NB4 (cell line): ENCODE data around the gene P2RX6.

ENCODE experiments used
- DNase-seq: peaks from one replicate; pipeline ENCODE4 v3.0.0; 2010; ENCODE audit warnings: low read depth
- H3K4me3 ChIP-seq: one replicate; pipeline ENCODE4 v1.5.1; 2011; ENCODE audit warnings: mild to moderate bottlenecking, low read depth, low read length, moderate library complexity
- MYC ChIP-seq: IDR thresholded peaks from 2 replicates; pipeline ENCODE4 v1.6.1; 2011; ENCODE audit warnings: low read depth, low read length
- POLR2A ChIP-seq: IDR thresholded peaks from 2 replicates; pipeline ENCODE4 v1.6.1; 2011; ENCODE audit warnings: mild to moderate bottlenecking; ENCODE audit not compliant: insufficient read length; ENCODE audit errors: extremely low read depth
- TF ChIP-seq, protein P1 (sequence below): IDR thresholded peaks from one replicate; pipeline ENCODE4 v1.5.1; 2012; ENCODE audit warnings: low read depth, low read length
- TF ChIP-seq, protein P2 (sequence below): IDR thresholded peaks from 2 replicates; pipeline ENCODE4 v1.6.1; 2011; ENCODE audit warnings: low read depth, low read length

The P2RX6 gene

DNA sequence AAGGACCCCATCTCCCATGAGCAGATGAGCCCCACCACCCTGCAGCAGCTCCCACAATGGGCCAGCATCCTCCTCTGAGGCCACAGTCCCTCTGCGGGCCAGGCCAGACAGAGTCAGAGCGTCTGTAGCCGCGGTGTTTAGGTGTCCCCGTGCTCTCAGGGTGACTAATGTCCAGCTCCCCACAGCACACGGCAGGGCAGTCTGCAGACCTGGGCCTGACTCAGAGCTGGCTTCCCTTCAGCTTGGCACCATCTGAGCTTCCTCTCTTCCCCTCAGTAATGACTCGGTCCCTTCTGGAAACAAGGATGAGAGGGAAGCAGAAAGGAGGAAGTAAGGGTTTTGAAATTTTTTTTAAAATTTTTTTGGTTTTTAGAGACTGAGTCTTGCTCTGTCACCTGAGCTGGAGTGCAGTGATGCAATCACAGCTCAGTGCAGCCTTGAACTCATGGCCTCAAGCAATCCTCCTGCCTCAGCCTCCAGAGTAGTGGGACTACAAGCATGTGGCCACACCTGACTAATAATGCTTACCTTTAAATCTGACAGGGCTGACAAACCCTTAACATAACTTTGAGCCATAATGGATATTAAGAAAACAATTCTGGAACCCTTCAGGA, 59.2 kb downstream of the P2RX6 start:
- H3K4me3 ChIP-seq: no peak overlapping the region
- peak; percentile 71 for DNase-seq
- TF ChIP-seq, protein P1, sequence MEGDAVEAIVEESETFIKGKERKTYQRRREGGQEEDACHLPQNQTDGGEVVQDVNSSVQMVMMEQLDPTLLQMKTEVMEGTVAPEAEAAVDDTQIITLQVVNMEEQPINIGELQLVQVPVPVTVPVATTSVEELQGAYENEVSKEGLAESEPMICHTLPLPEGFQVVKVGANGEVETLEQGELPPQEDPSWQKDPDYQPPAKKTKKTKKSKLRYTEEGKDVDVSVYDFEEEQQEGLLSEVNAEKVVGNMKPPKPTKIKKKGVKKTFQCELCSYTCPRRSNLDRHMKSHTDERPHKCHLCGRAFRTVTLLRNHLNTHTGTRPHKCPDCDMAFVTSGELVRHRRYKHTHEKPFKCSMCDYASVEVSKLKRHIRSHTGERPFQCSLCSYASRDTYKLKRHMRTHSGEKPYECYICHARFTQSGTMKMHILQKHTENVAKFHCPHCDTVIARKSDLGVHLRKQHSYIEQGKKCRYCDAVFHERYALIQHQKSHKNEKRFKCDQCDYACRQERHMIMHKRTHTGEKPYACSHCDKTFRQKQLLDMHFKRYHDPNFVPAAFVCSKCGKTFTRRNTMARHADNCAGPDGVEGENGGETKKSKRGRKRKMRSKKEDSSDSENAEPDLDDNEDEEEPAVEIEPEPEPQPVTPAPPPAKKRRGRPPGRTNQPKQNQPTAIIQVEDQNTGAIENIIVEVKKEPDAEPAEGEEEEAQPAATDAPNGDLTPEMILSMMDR: no peak
- TF ChIP-seq POLR2A (no peak), MYC (no peak)
- TF ChIP-seq, protein P2, sequence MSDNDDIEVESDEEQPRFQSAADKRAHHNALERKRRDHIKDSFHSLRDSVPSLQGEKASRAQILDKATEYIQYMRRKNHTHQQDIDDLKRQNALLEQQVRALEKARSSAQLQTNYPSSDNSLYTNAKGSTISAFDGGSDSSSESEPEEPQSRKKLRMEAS: no peak

DNA sequence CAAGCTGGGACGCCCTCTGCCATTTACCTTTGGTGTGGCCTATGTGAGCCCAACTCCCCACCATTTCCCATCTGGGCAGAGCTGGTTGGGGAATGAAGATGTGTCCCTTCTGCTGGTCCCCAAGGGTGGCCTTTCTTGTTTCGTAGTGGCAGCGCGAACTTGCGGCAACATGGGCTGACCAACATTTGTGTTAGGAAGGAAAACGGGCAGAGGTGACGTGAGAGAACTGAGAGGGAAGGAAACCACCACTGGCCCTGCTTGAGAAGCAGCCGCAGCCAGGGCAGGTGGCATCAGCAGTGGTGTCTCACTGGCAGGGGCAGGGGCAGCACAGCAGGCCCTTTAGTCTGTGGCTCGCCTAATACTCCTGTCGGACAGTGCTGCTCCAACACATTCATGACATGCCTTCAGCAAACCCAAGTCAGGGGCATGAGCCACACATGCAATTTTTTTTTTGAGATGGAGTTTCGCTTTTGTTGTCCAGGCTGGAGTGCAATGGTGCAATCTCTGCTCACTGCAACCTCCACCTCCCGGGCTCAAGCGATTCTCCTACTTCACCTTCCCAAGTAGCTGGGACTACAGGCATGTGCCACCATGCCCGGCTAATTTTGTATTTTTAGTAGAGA, 60.7 kb downstream of the P2RX6 start:
- no peak for DNase-seq
- no peak overlapping the region for H3K4me3 ChIP-seq
- TF ChIP-seq, protein P1: no peak
- no peak for TF ChIP-seq POLR2A
- TF ChIP-seq, protein P2: no peak
- TF ChIP-seq MYC: no peak

DNA sequence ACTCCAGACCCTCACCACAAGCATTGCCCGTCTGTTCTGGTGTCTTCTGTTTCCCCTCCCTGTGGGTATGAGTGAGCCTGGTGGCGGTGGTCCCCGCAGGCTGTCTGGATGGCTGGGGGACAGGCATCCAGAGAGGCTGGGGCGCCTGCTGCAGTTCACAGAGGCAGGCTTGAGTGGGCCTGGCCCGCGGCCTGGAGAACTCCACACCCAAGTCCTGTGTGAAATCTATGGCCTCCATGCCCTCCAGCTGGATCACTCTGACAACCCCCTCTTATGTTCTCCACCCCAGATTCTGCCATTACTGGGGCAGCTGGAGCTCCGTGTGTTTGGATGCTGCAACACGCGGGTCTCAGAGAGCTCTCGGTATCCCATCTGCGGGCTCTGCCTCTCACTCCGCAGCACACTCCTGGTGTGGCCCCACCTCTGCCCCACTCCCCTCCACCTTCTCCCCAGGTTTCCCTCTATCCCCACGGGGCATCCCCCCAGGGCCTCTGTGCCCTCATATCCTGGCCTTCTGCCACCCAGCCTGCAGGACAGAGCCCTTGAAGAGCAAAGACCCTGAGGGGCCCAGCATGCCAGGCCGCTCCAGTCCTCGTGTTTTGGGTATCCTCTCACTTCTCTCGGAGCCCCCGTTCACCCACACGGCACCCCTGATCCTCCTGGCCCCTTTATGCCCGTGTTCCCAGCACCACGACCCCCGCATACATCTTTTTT, 62.1 kb downstream of the P2RX6 start:
- no peak for DNase-seq
- no peak overlapping the region for H3K4me3 ChIP-seq
- TF ChIP-seq, protein P1: no peak
- TF ChIP-seq MYC (no peak), POLR2A (no peak)
- TF ChIP-seq, protein P2: no peak
